Endothelial cell (in vitro differentiated cells): Measurements from ENCODE around the gene PEAK3. TPM values are rescaled to one million over a fixed set of nuclear protein-coding genes. Genes with fewer than 3 reads are reported as not detected.
A peak's percentile ranks its signal among the peaks of the same experiment; 100 is the strongest.

Source experiments
- DNase-seq: peaks from one replicate; pipeline ENCODE4 v3.0.0; 2021; ENCODE audit warnings: low spot score
- H3K27ac Mint-ChIP-seq: one replicate; pipeline ENCODE4 v1.8.0; 2021; ENCODE audit warnings: mixed read lengths, inconsistent platforms; ENCODE audit not compliant: unreplicated experiment
- H3K27me3 Mint-ChIP-seq: one replicate; pipeline ENCODE4 v1.8.0; 2021; ENCODE audit warnings: mild to moderate bottlenecking, moderate library complexity, mixed read lengths, inconsistent platforms; ENCODE audit not compliant: unreplicated experiment
- H3K36me3 Mint-ChIP-seq: one replicate; pipeline ENCODE4 v1.8.0; 2021; ENCODE audit warnings: mild to moderate bottlenecking, low read depth, mixed read lengths, inconsistent platforms; ENCODE audit not compliant: unreplicated experiment
- H3K4me1 Mint-ChIP-seq: one replicate; pipeline ENCODE4 v1.8.0; 2021; ENCODE audit warnings: mild to moderate bottlenecking, mixed read lengths, inconsistent platforms; ENCODE audit not compliant: unreplicated experiment
- H3K4me3 Mint-ChIP-seq: one replicate; pipeline ENCODE4 v1.8.0; 2021; ENCODE audit warnings: mild to moderate bottlenecking, mixed read lengths, inconsistent platforms; ENCODE audit not compliant: unreplicated experiment
- H3K9me3 Mint-ChIP-seq: one replicate; pipeline ENCODE4 v1.8.0; 2021; ENCODE audit warnings: mixed read lengths, inconsistent platforms; ENCODE audit not compliant: unreplicated experiment
- CTCF ChIP-seq: fragments of 200-600 bp; sonication (generic); IDR thresholded peaks from one replicate; pipeline ENCODE4 v1.5.0; 2021; ENCODE audit warnings: antibody characterized with exemption; ENCODE audit not compliant: unreplicated experiment
- total RNA-seq: library from RNA; stranded (reverse); fragmentation: NEBNext Ultra II Directional; extraction: Animal tissue kit (Norgen Biotek cat#: 25700); gene quantifications from one replicate; pipeline ENCODE4 v1.2.1, GENCODE V29; 2021; ENCODE audit not compliant: unreplicated experiment

The PEAK3 gene
- total RNA-seq, 1 donor from 2014 or later, result 0.97 TPM

DNA sequence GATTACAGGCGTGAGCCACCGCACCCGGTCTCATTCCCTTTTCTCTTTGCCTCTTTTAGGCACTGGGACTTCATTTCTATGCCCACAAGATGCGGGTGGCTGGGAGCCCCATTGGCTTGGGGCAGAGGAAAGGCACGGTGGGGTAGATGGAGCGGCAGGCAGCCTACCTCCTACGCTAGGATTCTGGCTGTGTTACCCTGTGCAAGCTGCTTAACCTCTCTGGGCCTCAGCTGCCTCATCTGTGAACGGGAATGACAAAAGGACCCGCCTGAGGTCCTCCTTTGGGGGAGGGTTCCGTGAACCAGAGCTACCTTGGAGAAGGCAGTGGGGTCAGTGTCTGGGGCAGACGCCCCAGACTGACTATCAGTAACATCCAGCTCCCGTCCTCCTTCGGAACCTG is 35.3 kb upstream of the PEAK3 start:
- Mint-ChIP-seq H3K9me3 (no peaks in the 10 kb centered on the region), H3K36me3 (peaks cover 7% of the 10 kb centered on the region), H3K27me3 (peaks cover 1% of the 10 kb centered on the region), H3K4me1 (peaks cover 7% of the 10 kb centered on the region), H3K4me3 (no peak overlapping the region), H3K27ac (no peak overlapping the region)
- no peak for TF ChIP-seq CTCF
- no peak for DNase-seq

DNA sequence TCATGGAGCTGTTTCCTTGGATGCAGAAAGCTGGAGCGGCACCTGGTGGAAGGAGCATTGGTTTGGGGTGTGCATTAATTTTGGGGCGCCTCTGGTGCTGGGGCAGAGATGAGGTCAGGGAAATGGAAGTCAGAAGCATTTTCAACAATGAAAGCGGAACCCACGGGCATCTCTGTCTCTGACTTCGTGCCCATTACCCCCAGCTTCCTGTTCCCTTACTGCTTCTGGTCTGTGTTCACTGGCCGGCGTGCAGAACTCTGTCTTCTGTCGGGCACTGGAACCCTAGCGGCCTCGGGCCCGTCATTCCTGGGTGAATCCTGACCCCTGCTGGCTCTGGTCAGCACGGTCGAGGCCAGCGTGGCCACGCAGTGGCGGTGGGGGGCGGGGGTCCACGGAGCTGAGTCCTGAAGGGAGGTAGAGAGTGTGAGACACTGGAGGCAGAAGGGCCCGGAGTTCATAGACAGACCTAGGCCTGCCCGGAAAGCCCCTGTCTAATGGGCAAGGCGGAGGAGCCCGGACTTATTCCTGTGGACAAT is 33.9 kb upstream of the PEAK3 start:
- Mint-ChIP-seq H3K27ac (no peak overlapping the region), H3K9me3 (no peaks in the 10 kb centered on the region), H3K4me3 (no peak overlapping the region), H3K4me1 (peaks cover 7% of the 10 kb centered on the region), H3K36me3 (peaks cover 7% of the 10 kb centered on the region), H3K27me3 (no peaks in the 10 kb centered on the region)
- no peak for TF ChIP-seq CTCF
- DNase-seq, result peak; percentile 80

GRCh38 chr19:2315121-2315817 is 33.3 kb upstream of the PEAK3 start:
- no peak for TF ChIP-seq CTCF
- DNase-seq, result no peak
- peaks cover 7% of the 10 kb centered on the region for H3K4me1 Mint-ChIP-seq
- H3K36me3 Mint-ChIP-seq, result peaks cover 7% of the 10 kb centered on the region
- no peaks in the 10 kb centered on the region for H3K27me3 Mint-ChIP-seq
- peak overlapping the region; percentile 19 for H3K4me3 Mint-ChIP-seq
- H3K9me3 Mint-ChIP-seq, result no peaks in the 10 kb centered on the region
- no peak overlapping the region for H3K27ac Mint-ChIP-seq

DNA sequence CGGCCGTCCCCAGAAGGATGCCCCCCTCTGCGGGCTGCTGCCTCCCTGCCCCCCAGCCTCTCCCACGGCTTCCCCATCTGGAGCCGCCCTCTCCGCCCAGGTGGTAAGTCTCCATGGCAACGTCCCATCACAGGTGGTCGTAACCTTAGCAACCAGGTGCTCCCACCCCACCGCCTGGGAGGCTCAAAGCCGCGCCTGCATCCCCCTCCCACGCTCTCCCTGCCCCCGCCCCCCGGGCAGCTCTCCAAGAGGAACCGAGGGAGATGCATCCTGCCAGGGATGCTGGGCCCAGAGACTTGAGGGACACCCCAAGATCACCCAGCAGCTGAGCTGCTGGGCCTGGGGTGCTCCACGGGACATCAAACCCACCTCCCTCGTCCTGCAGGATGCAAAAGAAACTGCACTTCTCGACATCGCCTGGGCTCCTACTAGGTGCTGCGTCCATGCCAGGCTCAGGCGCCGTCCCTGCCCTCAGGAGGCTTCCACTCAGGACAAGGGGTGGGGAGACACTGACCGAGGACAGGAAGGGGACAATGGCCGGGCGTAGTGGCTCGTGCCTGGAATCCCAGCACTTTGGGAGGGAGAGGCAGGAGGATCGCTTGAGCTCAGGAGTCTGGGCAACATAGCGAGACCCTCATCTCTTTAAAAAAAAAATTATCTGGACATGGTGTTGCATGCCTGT is 31.0 kb upstream of the PEAK3 start:
- Mint-ChIP-seq H3K27ac (no peak overlapping the region), H3K27me3 (peaks cover 5% of the 10 kb centered on the region), H3K4me3 (no peak overlapping the region), H3K4me1 (peaks cover 3% of the 10 kb centered on the region), H3K36me3 (peaks cover 7% of the 10 kb centered on the region), H3K9me3 (no peaks in the 10 kb centered on the region)
- no peak for TF ChIP-seq CTCF
- DNase-seq, result no peak

DNA sequence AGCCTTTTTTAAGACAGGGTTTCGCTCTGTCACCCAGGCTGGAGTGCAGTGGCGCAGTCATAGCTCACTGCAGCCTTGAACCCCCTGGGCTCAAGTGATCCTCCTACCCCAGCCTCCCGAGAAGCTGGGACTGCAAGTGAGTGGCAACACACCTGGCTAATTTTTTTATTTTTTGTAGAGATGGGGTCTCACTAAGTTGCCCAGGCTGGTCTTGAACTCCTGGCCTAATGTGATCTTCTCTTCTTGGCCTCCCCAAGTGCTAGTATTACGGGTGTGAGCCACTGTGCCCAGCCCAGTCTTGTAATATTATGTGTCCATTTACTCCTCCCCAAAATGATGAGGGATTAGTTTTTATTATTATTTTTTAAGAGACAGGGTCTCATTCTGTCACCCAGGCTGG is 29.1 kb upstream of the PEAK3 start:
- TF ChIP-seq CTCF, result no peak
- Mint-ChIP-seq H3K27me3 (peaks cover 7% of the 10 kb centered on the region), H3K4me3 (no peak overlapping the region)

More for the DNA sequence above, 29.1 kb upstream of the PEAK3 start:
- H3K27ac Mint-ChIP-seq, result no peak overlapping the region
- H3K4me1 Mint-ChIP-seq, result peaks cover 2% of the 10 kb centered on the region
- peaks cover 7% of the 10 kb centered on the region for H3K36me3 Mint-ChIP-seq
- H3K9me3 Mint-ChIP-seq, result no peaks in the 10 kb centered on the region
- DNase-seq, result no peak
